Upper lobe of right lung (tissue), 1 donor: ENCODE data around the gene GABPB1. TPM values are rescaled to one million over a fixed set of nuclear protein-coding genes. Genes with fewer than 3 reads are reported as not detected.

Source experiments
- ATAC-seq: fragments of 200-7000 bp; cut with Tn5 transposase; one replicate; pipeline ENCODE4 v1.9.1; 2020; ENCODE audit warnings: mild to moderate bottlenecking, moderate library complexity
- DNase-seq: peaks from one replicate; pipeline ENCODE4 v3.0.0-alpha.2; 2020
- H3K27ac ChIP-seq: fragments of 200-600 bp; one replicate; pipeline ENCODE4 v1.8.0; 2022
- H3K27me3 ChIP-seq: fragments of 200-600 bp; one replicate; pipeline ENCODE4 v1.8.0; 2022; ENCODE audit warnings: mild to moderate bottlenecking
- H3K36me3 ChIP-seq: fragments of 200-600 bp; one replicate; pipeline ENCODE4 v1.8.0; 2022
- H3K4me1 ChIP-seq: fragments of 200-600 bp; one replicate; pipeline ENCODE4 v1.8.0; 2022
- H3K4me3 ChIP-seq: fragments of 200-600 bp; one replicate; pipeline ENCODE4 v1.8.0; 2022; ENCODE audit warnings: mild to moderate bottlenecking
- H3K9me3 ChIP-seq: fragments of 200-600 bp; one replicate; pipeline ENCODE4 v1.8.0; 2022
- intact Hi-C: fragments of 100-400 bp; cut with DNase I; formaldehyde crosslinking; loops from one replicate; pipeline ENCODE4 v1.11.0; 2022
- total RNA-seq: library from RNA; stranded (reverse); fragmentation: NEBNext Ultra II Directional; extraction: Animal tissue kit (Norgen Biotek cat#: 25700); gene quantifications from one replicate; pipeline ENCODE4 v1.2.1, GENCODE V29; 2021
- TF ChIP-seq, protein P1 (sequence below): fragments of 200-600 bp; IDR thresholded peaks from one replicate; pipeline ENCODE4 v1.8.0; 2022; ENCODE audit warnings: antibody characterized with exemption
- donor health status: DM: no; HTN: yes; CAD: no; lungs with severe emphysema.

The GABPB1 gene
- total RNA-seq, 1 donor from 2014 or later = 21.2 TPM

- Histone ChIP-seq H3K4me3 (no peak overlapping the region), H3K4me1 (no peaks in the 10 kb centered on the region), H3K9me3 (no peaks in the 10 kb centered on the region), H3K36me3 (peaks cover 7% of the 10 kb centered on the region), H3K27ac (no peak overlapping the region), H3K27me3 (no peaks in the 10 kb centered on the region)
- intact Hi-C loops = no loop called here
- no peak for DNase-seq
- ATAC-seq = no peak
- TF ChIP-seq, protein P1, sequence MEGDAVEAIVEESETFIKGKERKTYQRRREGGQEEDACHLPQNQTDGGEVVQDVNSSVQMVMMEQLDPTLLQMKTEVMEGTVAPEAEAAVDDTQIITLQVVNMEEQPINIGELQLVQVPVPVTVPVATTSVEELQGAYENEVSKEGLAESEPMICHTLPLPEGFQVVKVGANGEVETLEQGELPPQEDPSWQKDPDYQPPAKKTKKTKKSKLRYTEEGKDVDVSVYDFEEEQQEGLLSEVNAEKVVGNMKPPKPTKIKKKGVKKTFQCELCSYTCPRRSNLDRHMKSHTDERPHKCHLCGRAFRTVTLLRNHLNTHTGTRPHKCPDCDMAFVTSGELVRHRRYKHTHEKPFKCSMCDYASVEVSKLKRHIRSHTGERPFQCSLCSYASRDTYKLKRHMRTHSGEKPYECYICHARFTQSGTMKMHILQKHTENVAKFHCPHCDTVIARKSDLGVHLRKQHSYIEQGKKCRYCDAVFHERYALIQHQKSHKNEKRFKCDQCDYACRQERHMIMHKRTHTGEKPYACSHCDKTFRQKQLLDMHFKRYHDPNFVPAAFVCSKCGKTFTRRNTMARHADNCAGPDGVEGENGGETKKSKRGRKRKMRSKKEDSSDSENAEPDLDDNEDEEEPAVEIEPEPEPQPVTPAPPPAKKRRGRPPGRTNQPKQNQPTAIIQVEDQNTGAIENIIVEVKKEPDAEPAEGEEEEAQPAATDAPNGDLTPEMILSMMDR = no peak
Measured at GRCh38 chr15:50307799-50308198, 47.2 kb downstream of the GABPB1 start.

GRCh38 chr15:50304836-50305235 lies 50.2 kb downstream of the GABPB1 start:
- DNase-seq = no peak
- Histone ChIP-seq H3K36me3 (peaks cover 29% of the 10 kb centered on the region), H3K4me1 (no peaks in the 10 kb centered on the region), H3K27me3 (no peaks in the 10 kb centered on the region), H3K27ac (no peak overlapping the region), H3K4me3 (no peak overlapping the region), H3K9me3 (no peaks in the 10 kb centered on the region)
- TF ChIP-seq, protein P1 = no peak
- no peak for ATAC-seq
- intact Hi-C loops = no loop called here

- TF ChIP-seq, protein P1 = no peak
- no peak for ATAC-seq
- Histone ChIP-seq H3K36me3 (peaks cover 44% of the 10 kb centered on the region), H3K4me3 (no peak overlapping the region), H3K4me1 (no peaks in the 10 kb centered on the region), H3K9me3 (no peaks in the 10 kb centered on the region), H3K27ac (no peak overlapping the region), H3K27me3 (no peaks in the 10 kb centered on the region)
- no peak for DNase-seq
- intact Hi-C loops = no loop called here
Measured at GRCh38 chr15:50302581-50302980, 52.4 kb downstream of the GABPB1 start.

GRCh38 chr15:50298340-50298739 lies 56.7 kb downstream of the GABPB1 start:
- intact Hi-C loops = no loop called here
- peaks cover 39% of the 10 kb centered on the region for H3K36me3 ChIP-seq
- no peak for ATAC-seq

GRCh38 chr15:50295966-50296365 lies 59.0 kb downstream of the GABPB1 start:
- H3K27ac ChIP-seq = no peak overlapping the region
- DNase-seq (no peak), ATAC-seq (no peak)
- no peak overlapping the region for H3K4me3 ChIP-seq
- TF ChIP-seq, protein P1 = no peak
- H3K27me3 ChIP-seq = no peaks in the 10 kb centered on the region
- intact Hi-C loops = no loop called here
- H3K36me3 ChIP-seq = peaks cover 25% of the 10 kb centered on the region
- H3K4me1 ChIP-seq = no peaks in the 10 kb centered on the region
- H3K9me3 ChIP-seq = no peaks in the 10 kb centered on the region

More at GRCh38 chr15:50298340-50298739, 56.7 kb downstream of the GABPB1 start:
- TF ChIP-seq, protein P1 = no peak
- no peaks in the 10 kb centered on the region for H3K9me3 ChIP-seq
- H3K4me1 ChIP-seq = no peaks in the 10 kb centered on the region
- H3K27me3 ChIP-seq = no peaks in the 10 kb centered on the region
- H3K27ac ChIP-seq = no peak overlapping the region
- DNase-seq = no peak
- no peak overlapping the region for H3K4me3 ChIP-seq

- Histone ChIP-seq H3K36me3 (peaks cover 41% of the 10 kb centered on the region), H3K4me3 (no peak overlapping the region), H3K27me3 (no peaks in the 10 kb centered on the region), H3K4me1 (no peaks in the 10 kb centered on the region), H3K9me3 (no peaks in the 10 kb centered on the region), H3K27ac (no peak overlapping the region)
- TF ChIP-seq, protein P1 = no peak
- intact Hi-C loops = no loop called here
- no peak for ATAC-seq
- no peak for DNase-seq
Measured at GRCh38 chr15:50289749-50290148, 65.2 kb downstream of the GABPB1 start.
